ENCODE measurements around the gene STAT5B.

The STAT5B gene

GRCh38 chr17:42171831-42172230, 104.4 kb downstream of the STAT5B start (continued):
- TF ChIP-seq OSR1 (CRISPR knock-in tag; IDR thresholded peaks at IDR 0.05) (no peak), RARB (CRISPR knock-in tag; IDR thresholded peaks at IDR 0.05) (no peak), TCF4 (CRISPR knock-in tag; IDR thresholded peaks at IDR 0.05; ENCODE audit: borderline replicate concordance) (no peak), BACH2 (CRISPR knock-in tag; IDR thresholded peaks at IDR 0.05; ENCODE audit: borderline replicate concordance) (no peak), ZNF565 (CRISPR knock-in tag; conservative IDR thresholded peaks at IDR 0.05; ENCODE audit: low read depth) (no peak), ZFP3 (CRISPR knock-in tag; IDR thresholded peaks at IDR 0.05) (no peak), ZC3H10 (CRISPR knock-in tag; IDR thresholded peaks at IDR 0.05) (no peak)

- no peak for ATAC-seq
Observed at GRCh38 chr17:42169351-42169750, 106.8 kb downstream of the STAT5B start.

GRCh38 chr17:42167807-42168206, 108.4 kb downstream of the STAT5B start:
- no peak for ATAC-seq
- TF ChIP-seq PPARA (CRISPR knock-in tag; IDR thresholded peaks at IDR 0.05; ENCODE audit: borderline replicate concordance), result no peak
- TF ChIP-seq ZC3H10 (CRISPR knock-in tag; IDR thresholded peaks at IDR 0.05), result no peak
- no peak for TF ChIP-seq SNAI2 (CRISPR knock-in tag; IDR thresholded peaks at IDR 0.05)
- TF ChIP-seq ISL1 (CRISPR knock-in tag; IDR thresholded peaks at IDR 0.05), result no peak
- no peak for TF ChIP-seq ESRRG (CRISPR knock-in tag; IDR thresholded peaks at IDR 0.05)
- no peak for TF ChIP-seq TCF4 (CRISPR knock-in tag; IDR thresholded peaks at IDR 0.05; ENCODE audit: borderline replicate concordance)
- TF ChIP-seq ARNTL (CRISPR knock-in tag; IDR thresholded peaks at IDR 0.05; ENCODE audit: borderline replicate concordance, low read depth), result no peak
- TF ChIP-seq BACH2 (CRISPR knock-in tag; IDR thresholded peaks at IDR 0.05; ENCODE audit: borderline replicate concordance), result no peak
- no peak for TF ChIP-seq TSHZ2 (CRISPR knock-in tag; IDR thresholded peaks at IDR 0.05)
- TF ChIP-seq OSR1 (CRISPR knock-in tag; IDR thresholded peaks at IDR 0.05), result no peak
- no peak for TF ChIP-seq POU6F1 (CRISPR knock-in tag; IDR thresholded peaks at IDR 0.05; ENCODE audit: borderline replicate concordance, low read depth)
- no peak for TF ChIP-seq TOX (CRISPR knock-in tag; IDR thresholded peaks at IDR 0.05; ENCODE audit: borderline replicate concordance)

More at GRCh38 chr17:42169351-42169750, 106.8 kb downstream of the STAT5B start:
- no peak for TF ChIP-seq CSDC2 (CRISPR knock-in tag; IDR thresholded peaks at IDR 0.05)
- TF ChIP-seq TSHZ2 (CRISPR knock-in tag; IDR thresholded peaks at IDR 0.05), result no peak
- no peak for TF ChIP-seq ZNF8 (CRISPR knock-in tag; IDR thresholded peaks at IDR 0.05)
- TF ChIP-seq ARNTL (CRISPR knock-in tag; IDR thresholded peaks at IDR 0.05; ENCODE audit: borderline replicate concordance, low read depth), result no peak
- TF ChIP-seq TCF4 (CRISPR knock-in tag; IDR thresholded peaks at IDR 0.05; ENCODE audit: borderline replicate concordance), result no peak
- no peak for TF ChIP-seq CSRNP3 (CRISPR knock-in tag; IDR thresholded peaks at IDR 0.05)
- TF ChIP-seq ZC3H10 (CRISPR knock-in tag; IDR thresholded peaks at IDR 0.05), result no peak
- TF ChIP-seq PPARA (CRISPR knock-in tag; IDR thresholded peaks at IDR 0.05; ENCODE audit: borderline replicate concordance), result no peak
- TF ChIP-seq CREB5 (CRISPR knock-in tag; IDR thresholded peaks at IDR 0.05; ENCODE audit: low read depth), result no peak
- no peak for TF ChIP-seq RARB (CRISPR knock-in tag; IDR thresholded peaks at IDR 0.05)
- no peak for TF ChIP-seq ISL1 (CRISPR knock-in tag; IDR thresholded peaks at IDR 0.05)
- TF ChIP-seq OSR1 (CRISPR knock-in tag; IDR thresholded peaks at IDR 0.05), result no peak
- TF ChIP-seq GLIS3 (CRISPR knock-in tag; IDR thresholded peaks at IDR 0.05), result no peak

Measured in SK-N-SH treated with all-trans-retinoic acid at 6 μM for 48 hours (cell line).